Esophagus mucosa (tissue), 1 donor: ENCODE results near the gene DLX4. TPM values are rescaled to one million over a fixed set of nuclear protein-coding genes. Genes with fewer than 3 reads are reported as not detected.

Experiments
- ATAC-seq: fragments of 200-7000 bp; cut with Tn5 transposase; one replicate; pipeline ENCODE4 v1.9.1; 2020
- total RNA-seq: library from RNA; stranded (reverse); gene quantifications from one replicate; pipeline ENCODE4 v1.2.4, GENCODE V29; 2023
- donor health status: DM: yes; HTN: yes; CAD: no.

DLX4 gene
- total RNA-seq, 1 donor from 2014 or later, result 0.52 TPM

DNA sequence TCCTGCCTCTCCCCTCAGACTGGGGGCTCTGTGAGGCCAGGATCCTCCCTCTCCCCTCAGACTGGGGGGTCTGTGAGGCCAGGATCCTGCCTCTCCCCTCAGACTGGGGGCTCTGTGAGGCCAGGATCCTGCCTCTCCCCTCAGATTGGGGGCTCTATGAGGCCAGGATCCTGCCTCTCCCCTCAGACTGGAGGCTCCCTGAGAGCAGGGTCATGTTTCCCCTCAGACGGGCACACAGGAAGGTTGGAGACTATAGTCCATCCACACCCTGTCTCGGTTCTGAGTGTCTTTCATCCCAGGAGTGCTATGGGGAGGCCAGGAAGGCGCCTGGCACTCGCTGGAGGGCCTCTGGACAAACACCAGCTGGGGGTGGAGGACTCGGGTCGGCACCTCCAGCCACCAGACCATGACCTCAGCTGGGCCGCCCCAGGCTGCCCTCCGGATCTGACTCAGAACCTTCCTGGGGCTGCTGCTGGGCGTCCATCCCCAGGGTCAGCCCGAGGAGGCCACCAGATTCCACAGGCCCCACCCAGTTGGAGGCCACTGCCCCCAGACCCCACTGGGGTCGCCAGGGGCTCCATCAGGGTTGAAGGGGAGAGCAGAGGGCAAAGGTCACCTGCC lies 21.9 kb upstream of the DLX4 start:
- no peak for ATAC-seq

DNA sequence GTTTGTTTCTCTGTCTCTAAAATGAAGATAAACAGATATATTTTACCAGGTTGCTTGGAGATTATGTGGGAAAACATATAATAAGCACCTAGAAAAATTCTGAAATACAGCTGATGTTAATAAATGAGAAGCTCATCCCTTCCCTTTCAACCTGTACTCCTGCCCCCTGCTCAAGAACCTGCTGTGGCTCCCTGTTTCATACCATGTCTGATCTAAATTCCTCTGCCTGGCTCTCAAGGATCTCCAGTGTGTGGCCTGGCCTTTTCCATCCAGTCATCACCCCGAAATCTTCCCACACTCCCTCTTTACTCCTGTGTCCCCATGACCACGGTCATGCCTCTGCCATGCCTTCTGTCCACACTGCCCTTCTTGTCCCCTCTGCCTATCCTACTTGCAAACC lies 19.4 kb upstream of the DLX4 start:
- no peak for ATAC-seq

DNA sequence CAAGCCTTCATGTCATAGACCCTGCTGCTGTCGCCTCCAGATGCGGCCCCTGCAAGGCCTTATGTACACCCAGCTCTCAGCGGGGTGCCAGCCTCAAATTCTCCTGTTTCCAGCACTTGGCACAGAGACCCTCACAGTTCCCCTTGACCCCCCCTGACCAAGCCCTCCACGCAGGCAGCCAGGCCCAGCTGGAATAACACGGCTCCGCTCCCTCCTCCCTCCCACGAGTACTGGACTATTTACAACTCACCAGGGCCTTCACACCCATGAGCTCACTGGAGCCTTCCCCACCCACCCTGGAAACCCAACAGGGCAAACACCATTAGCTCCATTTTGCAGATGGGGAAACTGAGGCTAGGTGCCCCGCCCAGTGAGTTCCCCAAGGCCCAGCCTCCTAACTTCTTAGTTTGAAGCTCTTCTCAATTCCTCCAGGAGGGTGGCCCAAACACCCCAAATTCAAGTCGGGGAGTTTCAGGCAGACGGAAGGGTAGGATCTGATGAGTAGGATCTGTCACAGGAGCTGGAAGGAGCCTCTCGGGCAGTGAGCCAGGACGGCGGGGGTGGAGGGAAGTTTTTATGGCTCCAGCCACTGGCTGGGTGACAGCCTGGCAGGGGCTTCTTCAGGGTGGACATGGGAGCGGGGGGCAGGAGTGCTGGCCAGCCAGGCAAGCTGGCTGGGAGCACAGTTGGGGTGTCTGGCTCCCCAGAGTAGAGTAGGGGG lies 17.5 kb upstream of the DLX4 start:
- no peak for ATAC-seq

DNA sequence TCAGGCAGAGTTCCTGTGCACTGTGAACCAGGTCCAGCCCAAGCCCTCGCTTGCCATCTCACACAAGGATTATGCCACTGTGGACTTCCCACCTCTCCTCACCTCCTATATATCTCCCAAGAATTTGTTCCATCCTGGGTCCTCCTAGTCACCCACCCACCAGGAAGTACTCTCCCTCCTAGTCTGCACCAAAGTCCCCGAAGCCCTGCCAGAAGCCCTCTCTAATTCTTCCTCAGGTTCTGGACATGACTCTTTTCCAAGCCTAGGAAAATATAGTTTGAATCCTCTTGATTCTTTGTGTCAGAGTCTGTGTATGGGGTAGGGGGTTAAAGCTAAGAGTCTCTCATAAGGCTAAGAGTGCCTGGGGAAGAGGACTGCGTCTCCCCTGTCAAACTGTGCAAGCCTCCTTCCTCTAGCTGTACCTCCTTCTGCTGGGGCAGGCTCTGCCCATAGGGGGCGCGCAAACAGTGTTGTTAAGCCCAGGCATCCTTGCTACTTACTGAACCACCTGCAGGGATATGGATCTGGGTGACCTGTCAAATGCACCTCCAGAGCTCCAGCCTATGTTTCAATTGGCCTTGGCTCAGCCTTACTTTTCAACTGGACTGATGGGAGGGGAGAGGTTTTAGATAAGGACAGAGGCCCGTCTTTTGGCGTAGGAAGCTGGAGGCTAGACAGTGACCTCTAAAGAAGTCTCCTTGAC lies 16.6 kb upstream of the DLX4 start:
- ATAC-seq, result peak; percentile 89

DNA sequence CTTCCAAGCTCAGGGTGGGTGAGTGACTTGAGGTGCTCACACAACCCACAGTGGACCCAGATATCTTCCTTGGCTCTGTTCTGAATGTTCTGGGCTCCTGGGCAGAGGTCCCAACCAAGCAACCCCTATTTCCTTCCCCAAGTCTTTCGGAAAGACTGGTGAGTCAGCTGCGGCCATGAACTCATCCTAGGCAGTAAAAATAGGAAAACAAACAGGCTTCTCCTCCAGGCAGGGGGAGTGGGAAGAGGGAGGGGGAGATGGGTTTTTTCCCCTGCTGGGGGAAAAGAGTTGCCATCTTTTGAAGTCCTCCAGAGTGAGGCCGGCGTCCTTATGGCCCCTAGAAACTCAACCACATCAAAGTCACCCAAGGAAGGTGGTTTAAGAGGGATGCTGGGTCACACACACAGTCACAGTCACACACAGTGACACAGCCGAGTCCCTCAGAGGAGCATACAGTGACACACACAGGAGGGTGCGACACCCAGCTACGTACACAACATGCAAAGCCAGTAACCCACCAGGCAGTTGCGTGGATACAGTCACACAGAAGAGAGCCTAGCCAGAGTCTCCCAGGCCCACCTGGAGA lies 16.0 kb upstream of the DLX4 start:
- ATAC-seq, result no peak

DNA sequence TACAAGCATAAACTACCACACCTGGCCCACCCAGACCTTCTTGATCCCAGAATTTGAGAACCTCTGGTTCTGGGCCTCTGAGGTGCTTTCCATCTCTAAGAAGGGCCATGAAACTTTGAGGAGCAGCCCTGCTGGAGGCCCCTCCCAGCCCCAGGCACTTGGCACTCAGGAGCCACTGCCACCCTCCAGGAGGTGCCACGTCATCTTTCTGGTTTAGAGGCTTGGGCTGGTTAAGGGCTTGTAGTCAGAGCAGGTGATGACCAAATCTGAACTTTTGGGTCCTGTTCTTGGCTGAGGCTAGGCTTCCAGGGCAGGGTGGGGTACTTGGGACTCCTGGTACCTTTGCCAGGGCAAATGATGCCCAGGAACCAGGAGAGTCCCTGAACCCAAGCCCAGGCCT lies 13.8 kb upstream of the DLX4 start:
- ATAC-seq, result no peak

DNA sequence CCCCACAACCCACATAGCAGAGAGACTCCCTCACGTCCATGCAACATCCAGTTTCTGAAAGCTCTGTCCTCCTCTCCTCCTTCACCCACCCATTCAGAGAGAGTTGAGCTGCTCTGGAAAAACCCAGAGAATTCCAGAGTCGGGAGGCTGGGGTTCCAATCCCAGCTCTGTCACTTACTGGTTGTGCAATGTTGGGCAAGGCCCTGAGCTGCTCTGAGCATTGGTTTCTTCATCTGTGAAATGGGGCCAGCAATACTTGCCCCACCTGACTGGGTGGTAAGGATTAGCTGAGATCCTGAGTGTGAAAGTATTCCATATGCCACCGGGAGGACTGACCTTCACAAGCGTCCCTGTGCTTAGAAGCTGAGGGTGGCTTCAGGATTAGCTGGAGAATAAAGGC lies 12.2 kb upstream of the DLX4 start:
- no peak for ATAC-seq

DNA sequence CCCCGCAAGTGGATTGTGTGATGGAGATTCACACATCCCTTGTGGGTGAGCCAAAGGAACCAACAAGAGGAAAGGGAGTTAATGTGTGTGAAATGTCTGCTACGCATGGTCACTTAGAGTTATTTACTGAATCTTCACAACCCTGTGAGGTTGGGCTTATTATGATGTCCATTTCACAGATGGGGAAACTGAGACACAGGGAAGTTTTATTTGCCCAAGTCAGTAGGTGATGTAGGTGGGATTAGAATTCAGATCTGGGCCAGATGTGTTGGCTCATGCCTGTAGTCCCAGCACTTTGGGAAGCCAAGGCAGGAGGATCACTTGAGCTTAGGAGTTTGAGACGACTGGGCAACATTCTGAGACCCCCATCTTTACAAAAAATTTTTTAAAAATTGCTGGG lies 11.6 kb upstream of the DLX4 start:
- ATAC-seq, result no peak

DNA sequence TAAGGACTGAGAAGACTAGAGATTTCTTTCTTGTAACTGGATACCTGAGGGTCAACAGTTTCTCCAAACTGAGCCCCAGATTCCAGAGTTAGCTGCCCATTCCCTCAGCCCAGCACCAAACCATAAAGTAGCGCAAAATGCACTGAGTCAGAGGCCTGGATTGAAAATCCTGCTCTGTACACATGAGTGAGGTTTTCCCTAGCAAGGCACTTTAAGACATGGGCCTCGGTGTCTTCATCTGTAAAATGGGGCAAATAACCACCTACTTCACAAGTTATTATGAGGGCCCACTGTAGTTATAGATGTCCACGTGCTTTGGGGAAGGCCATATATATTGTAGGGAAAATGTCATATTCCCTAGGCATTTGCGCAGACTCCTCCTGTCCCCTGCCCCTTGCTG lies 10.3 kb upstream of the DLX4 start:
- ATAC-seq, result no peak

DNA sequence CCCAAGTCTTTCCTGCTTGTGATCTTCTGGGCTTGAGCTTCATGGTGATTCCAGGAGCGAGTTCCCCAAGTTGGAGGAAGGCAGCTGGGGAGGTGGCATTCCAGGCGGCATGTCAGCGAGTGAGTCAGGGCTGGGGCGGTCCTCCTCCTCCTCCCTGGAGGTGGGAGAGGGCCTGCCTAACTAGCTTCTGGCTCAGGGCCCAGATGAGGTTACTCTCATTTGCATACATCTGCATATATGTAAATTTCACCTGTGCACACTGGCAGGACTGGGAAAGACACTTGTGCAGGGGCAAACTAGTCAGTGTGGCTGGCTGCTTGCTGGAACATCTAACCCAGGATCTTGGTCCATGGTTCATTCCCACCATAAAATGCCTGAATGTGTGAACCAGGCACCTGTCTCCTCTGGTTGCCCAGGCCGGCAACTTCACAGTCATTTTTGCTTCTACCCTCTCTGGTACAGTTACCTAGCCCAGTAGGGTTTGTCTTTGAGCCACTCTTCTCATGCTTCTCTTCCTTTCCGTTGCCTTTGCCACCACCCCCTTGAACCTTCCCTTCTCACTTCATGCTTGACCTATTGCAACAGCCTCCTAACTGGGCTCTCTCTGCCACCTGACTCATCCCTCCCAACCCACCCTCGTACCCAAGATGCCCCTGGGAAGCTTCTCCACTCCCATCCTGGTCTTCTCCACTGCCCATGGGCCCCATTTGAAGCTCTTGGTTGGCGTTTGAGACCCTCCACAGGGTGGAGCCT lies 9.6 kb upstream of the DLX4 start:
- ATAC-seq, result peak; percentile 80

DNA sequence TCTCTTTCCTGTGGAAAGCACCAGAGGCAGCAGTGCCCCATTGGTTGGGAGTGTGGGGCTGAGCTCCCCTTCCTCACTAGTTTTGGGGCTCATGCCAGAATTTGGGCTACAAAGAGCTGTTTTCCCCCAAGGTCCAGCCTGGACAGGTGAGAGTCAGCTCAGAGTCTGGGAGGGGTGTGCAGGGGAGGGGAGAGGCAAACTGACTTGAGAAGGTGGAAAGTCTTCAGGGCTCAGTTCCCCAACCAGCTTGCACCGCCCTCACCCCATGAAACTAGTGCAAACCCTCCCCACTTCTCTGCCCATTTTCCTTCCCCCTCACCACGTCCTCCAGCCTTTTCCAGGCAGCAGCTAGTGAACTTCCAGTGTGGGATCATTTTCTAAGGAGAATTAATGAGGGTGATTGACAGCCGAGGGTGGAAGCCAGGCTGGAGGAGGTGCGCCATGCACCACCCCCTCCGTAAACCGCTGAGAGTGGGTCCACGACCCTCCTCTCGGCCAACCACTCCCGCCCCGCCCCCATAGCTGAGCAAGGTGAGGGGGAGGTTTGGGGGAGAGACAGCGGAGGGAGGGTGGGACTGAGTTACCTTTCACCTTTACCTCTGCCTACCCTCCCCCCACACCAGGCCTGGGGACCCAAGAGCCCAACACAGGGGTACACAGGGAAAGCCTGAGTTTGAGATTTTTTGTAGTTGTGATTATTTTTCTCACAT lies 6.2 kb upstream of the DLX4 start:
- no peak for ATAC-seq

DNA sequence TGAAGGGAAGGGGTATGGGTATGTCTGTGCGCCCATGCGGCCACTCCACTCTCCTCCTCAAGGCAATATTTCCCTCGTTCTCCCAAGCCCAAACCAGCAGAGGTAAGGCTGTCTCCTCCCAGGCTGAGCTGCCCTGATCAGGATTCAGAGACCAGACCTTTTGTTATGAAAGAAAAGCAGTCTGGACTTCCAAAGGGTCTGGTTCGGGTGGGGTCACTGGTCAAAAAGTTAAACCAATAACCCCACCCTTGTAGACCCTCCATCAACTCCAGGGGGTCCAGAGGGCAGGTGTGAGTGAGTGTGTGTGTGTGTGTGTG lies 5.7 kb upstream of the DLX4 start:
- ATAC-seq, result no peak

DNA sequence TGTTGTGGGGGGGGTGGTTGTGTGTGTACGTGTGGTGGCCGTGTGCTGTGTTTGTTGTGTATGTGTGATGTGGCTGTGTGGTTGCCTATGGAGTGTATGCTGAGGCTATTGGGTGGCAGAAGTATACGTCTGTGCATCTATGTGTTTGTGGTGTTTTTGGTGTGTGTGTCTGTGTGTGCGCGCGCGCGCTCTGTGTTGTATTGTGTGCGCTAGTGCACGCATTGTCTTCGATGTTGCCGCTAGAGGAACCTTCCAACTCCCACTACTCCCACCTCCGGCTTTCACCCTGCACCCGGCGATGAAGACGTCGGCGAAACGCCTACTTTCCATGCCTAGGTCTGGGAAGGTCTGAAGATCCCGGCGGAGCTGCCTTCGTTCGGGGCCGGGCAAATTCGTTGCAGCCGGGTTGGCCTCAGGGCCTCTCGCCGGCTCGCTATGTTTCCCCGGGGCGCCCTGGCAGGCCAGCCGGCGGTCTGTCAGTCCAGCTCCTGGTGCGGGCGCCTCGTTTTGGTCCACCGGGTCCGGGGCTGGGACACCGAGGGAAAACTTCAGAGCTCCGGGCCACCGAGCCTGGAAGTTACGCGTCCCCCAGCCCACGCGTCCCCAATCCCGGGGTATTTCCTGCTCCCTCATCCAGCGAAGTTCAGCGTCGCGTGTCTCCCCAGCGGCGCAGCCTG lies 5.2 kb upstream of the DLX4 start:
- ATAC-seq, result no peak

DNA sequence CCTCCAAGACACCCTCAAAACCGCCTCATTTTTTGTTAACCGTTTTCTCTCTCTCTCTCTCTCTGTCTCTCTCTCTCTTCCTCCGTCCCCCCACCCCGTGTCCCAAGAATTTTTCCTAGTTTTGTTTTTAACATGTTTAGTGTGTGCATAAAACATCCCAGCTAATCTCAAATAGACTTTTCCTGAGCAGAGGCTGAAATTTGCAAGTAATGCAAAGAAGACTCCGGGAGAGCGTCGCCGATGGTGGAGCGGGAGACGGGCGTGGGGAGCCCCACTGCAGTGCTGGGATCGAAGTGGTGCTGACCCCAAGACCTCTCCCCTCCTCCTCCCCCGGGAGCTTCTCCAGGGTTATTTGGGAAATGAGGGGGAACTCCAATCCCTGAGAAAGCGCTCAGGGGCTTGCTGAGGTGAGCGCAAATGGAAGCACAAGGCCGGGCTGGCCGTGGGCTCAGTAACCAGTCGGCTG lies 4.7 kb upstream of the DLX4 start:
- ATAC-seq, result no peak

DNA sequence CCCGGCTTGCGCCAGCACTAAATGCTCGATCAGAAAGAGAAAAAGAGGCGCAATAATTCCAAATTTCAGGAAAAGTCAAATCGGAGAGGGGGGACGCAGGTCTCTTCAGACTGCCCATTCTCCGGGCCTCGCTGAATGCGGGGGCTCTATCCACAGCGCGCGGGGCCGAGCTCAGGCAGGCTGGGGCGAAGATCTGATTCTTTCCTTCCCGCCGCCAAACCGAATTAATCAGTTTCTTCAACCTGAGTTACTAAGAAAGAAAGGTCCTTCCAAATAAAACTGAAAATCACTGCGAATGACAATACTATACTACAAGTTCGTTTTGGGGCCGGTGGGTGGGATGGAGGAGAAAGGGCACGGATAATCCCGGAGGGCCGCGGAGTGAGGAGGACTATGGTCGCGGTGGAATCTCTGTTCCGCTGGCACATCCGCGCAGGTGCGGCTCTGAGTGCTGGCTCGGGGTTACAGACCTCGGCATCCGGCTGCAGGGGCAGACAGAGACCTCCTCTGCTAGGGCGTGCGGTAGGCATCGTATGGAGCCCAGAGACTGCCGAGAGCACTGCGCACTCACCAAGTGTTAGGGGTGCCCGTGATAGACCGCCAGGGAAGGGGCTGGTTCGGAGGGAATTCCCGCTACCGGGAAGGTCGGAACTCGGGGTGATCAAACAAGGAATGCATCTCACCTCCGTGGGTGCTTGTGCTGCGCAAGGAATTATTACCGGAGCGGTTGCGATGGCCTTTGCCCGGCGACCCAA lies 4.0 kb upstream of the DLX4 start:
- no peak for ATAC-seq

DNA sequence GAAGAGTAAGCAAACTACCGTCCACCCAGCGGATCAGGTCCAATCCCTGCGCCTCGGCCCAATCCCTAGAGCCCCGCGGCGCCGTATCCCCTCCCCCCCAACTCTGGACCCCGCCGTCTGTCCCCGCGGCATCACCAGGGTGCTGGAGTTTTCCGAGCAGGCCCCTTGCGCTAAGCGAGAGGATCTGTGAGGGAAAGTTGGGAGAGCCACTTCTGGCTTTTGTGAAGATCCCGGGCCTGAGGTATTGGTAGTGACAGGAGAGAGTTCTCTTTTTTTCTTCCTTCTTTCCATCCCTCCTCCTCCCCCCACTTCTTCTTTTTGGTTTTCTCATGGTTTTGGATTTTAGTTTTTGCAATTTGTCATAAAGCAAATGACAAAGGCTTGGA lies 3.5 kb upstream of the DLX4 start:
- ATAC-seq, result no peak

DNA sequence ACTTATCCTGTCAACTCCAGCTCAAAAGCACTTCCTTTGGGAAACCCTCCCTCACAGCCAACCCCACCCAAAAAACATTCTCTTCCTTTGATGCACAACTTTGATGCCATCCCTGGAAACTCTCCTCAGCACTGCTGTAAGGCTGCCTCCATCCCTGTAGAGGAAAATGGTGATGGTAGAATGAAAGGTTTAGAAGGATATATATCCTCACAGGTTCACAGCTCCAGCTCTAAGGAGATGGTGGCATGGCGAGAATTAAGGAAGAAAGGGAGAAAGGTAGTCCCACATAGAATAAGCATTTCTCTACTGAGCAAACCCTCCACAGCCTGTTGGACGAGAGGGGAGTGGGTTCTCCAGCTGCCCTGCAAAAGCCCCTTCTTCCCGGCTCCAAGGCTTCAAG lies 2.2 kb upstream of the DLX4 start:
- no peak for ATAC-seq

DNA sequence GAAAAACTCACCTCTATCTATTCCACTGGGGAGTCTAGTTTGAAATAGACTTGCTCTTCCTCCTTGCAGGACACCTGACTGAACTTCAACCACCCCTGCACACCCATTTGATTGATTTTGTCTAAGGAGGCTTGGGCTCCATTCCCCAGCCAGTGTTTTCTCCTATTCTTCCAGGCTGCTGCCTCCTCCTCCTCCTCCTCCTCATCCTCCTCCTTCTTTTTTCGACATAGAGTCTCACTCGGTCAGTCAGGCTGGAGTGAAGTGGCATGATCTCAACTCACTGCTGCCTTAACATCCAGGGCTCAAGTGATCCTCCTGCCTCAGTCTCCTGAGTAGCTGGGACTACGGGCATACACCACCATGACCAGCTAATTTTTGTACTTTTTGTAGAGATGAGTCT lies 1.8 kb upstream of the DLX4 start:
- ATAC-seq, result no peak

DNA sequence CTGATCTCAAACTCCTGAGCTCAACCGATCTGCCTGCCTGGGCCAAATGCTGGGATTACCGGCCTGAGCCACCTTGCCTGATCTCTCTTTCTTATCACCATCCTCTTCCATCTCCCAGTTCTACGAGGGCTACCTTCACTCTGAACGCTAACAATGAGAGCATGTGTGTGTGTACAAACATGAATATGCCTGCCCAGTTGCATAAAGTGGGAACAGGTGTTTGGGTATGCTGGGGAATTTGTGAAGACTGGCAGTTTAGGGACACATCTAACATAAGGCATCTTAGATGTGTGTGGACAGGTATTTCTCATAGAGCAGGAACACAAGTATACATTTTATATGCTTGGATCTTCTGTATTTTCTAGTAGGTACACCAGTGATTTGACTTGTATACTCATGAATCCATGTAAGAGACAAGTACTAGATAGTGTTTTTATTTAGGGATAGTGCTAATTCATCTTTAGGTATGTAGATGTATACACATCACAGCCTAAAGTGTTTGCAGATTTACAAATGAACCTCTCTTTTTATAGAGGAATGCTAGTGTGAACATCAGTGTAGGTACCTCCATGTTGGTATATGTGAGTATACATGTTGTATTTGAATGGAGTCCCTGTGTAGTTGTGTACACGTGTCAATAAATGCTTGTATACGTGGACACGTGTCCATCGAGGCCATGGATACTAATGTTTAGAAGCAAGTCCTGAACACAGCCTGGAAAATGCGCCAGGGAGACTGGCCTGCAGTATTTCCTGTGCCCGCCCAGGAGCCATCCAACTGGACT lies 1.2 kb upstream of the DLX4 start:
- no peak for ATAC-seq
